Nephron (organoid): ENCODE results near the gene ZNF506.

Experiments
- H3K27ac Mint-ChIP-seq, 3 experiments: 2 replicates each; pipeline ENCODE4 v1.8.0; 2020; ENCODE audit warnings: mixed read lengths in 3 of 3, mild to moderate bottlenecking in 2 of 3, moderate library complexity in 1 of 3
- H3K27me3 Mint-ChIP-seq: 2 replicates; pipeline ENCODE4 v1.8.0; 2021; ENCODE audit warnings: low read depth, mild to moderate bottlenecking, moderate library complexity, mixed read lengths
- H3K36me3 Mint-ChIP-seq: 2 replicates; pipeline ENCODE4 v1.8.0; 2020; ENCODE audit warnings: low read depth, mixed read lengths
- H3K4me1 Mint-ChIP-seq: 2 replicates; pipeline ENCODE4 v1.8.0; 2020; ENCODE audit warnings: mixed read lengths
- H3K4me3 Mint-ChIP-seq, 3 experiments: 2 replicates each; pipeline ENCODE4 v1.8.0; 2020; ENCODE audit warnings: mild to moderate bottlenecking in 3 of 3, mixed read lengths in 3 of 3, moderate library complexity in 2 of 3
- H3K9me3 Mint-ChIP-seq: 2 replicates; pipeline ENCODE4 v1.8.0; 2020; ENCODE audit warnings: mixed read lengths
- TF ChIP-seq, protein P1 (sequence below), 3 experiments: fragments of 200-600 bp; sonication (generic); IDR thresholded peaks; one replicate each; pipeline ENCODE4 v1.5.0; 2021; ENCODE audit warnings: antibody characterized with exemption in 3 of 3; ENCODE audit not compliant: unreplicated experiment in 3 of 3

Gene ZNF506

DNA sequence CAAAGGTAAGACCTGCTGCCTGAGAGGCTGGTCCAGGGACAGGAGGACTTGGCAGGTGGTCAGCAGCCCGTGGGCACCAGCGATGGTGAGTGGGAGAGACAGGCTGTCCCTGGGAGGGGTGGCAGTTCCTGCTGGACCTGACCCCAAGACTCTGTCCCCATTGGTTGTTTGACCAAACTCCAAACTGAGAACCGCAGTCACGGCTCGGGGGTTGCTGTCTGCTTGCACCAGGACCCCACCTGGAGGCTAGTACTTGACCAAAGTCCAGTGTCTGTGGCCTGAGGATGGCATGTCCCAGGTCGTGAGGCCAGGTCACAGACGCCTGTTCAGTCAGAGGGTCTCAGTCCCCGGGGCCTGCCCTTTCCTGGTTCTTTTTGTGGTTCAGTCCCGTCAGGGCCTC is 78.8 kb downstream of the ZNF506 start:
- TF ChIP-seq, protein P1, sequence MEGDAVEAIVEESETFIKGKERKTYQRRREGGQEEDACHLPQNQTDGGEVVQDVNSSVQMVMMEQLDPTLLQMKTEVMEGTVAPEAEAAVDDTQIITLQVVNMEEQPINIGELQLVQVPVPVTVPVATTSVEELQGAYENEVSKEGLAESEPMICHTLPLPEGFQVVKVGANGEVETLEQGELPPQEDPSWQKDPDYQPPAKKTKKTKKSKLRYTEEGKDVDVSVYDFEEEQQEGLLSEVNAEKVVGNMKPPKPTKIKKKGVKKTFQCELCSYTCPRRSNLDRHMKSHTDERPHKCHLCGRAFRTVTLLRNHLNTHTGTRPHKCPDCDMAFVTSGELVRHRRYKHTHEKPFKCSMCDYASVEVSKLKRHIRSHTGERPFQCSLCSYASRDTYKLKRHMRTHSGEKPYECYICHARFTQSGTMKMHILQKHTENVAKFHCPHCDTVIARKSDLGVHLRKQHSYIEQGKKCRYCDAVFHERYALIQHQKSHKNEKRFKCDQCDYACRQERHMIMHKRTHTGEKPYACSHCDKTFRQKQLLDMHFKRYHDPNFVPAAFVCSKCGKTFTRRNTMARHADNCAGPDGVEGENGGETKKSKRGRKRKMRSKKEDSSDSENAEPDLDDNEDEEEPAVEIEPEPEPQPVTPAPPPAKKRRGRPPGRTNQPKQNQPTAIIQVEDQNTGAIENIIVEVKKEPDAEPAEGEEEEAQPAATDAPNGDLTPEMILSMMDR (IDR thresholded peaks at IDR 0.05; ENCODE audit: unreplicated experiment in 3 of 3), result no peak
- H3K27ac Mint-ChIP-seq, result no peak overlapping the region
- H3K27me3 Mint-ChIP-seq, result no peaks in the 10 kb centered on the region
- H3K36me3 Mint-ChIP-seq, result no peaks in the 10 kb centered on the region
- H3K4me1 Mint-ChIP-seq, result no peaks in the 10 kb centered on the region
- no peak overlapping the region for H3K4me3 Mint-ChIP-seq
- peaks cover 15% of the 10 kb centered on the region for H3K9me3 Mint-ChIP-seq
